ENCODE data around the gene SNRK. TPM values are rescaled to one million over a fixed set of nuclear protein-coding genes. Genes with fewer than 3 reads are reported as not detected.
A peak's percentile ranks its signal among the peaks of the same experiment; 100 is the strongest.

SNRK gene
- total RNA-seq, 1 experiment from 2014 or later: 26.5 TPM

GRCh38 chr3:43259626-43260025 is 26.7 kb upstream of the SNRK start:
- H3K4me1 ChIP-seq (ENCODE audit: low read length): peaks cover 32% of the 10 kb centered on the region
- no peaks in the 10 kb centered on the region for H3K9me3 ChIP-seq (ENCODE audit: low read length)
- no peak overlapping the region for H3K27ac ChIP-seq (ENCODE audit: low read length)
- peak; percentile 44 for DNase-seq
- H4K20me1 ChIP-seq (ENCODE audit: insufficient read depth, low read depth, low read length): no peaks in the 10 kb centered on the region
- no peak overlapping the region for H3K9ac ChIP-seq (ENCODE audit: low read length)
- H3K9me2 ChIP-seq (replicated peaks; ENCODE audit: insufficient read depth, low read length): no peaks in the 10 kb centered on the region
- peak overlapping the region; percentile 63 for H2AFZ ChIP-seq (ENCODE audit: low read length)
- H3K27me3 ChIP-seq (ENCODE audit: low read length): no peaks in the 10 kb centered on the region
- no peaks in the 10 kb centered on the region for H3K79me2 ChIP-seq (ENCODE audit: low read length)
- peak overlapping the region; percentile 30 for H3K4me2 ChIP-seq (ENCODE audit: low read depth, low read length, poor library complexity, severe bottlenecking)
- H3K36me3 ChIP-seq (ENCODE audit: insufficient read depth, low read length): no peaks in the 10 kb centered on the region
- H3K4me3 ChIP-seq (ENCODE audit: low read length): no peak overlapping the region

GRCh38 chr3:43260412-43260811 is 25.9 kb upstream of the SNRK start:
- no peaks in the 10 kb centered on the region for H3K9me2 ChIP-seq (replicated peaks; ENCODE audit: insufficient read depth, low read length)
- H4K20me1 ChIP-seq (ENCODE audit: insufficient read depth, low read depth, low read length): no peaks in the 10 kb centered on the region
- H2AFZ ChIP-seq (ENCODE audit: low read length): no peak overlapping the region
- H3K27ac ChIP-seq (ENCODE audit: low read length): no peak overlapping the region
- H3K4me3 ChIP-seq (ENCODE audit: low read length): no peak overlapping the region
- H3K27me3 ChIP-seq (ENCODE audit: low read length): no peaks in the 10 kb centered on the region
- no peaks in the 10 kb centered on the region for H3K36me3 ChIP-seq (ENCODE audit: insufficient read depth, low read length)
- H3K4me2 ChIP-seq (ENCODE audit: low read depth, low read length, poor library complexity, severe bottlenecking): no peak overlapping the region
- H3K4me1 ChIP-seq (ENCODE audit: low read length): peaks cover 32% of the 10 kb centered on the region
- H3K9me3 ChIP-seq (ENCODE audit: low read length): no peaks in the 10 kb centered on the region
- H3K79me2 ChIP-seq (ENCODE audit: low read length): no peaks in the 10 kb centered on the region
- peak; percentile 58 for DNase-seq
- no peak overlapping the region for H3K9ac ChIP-seq (ENCODE audit: low read length)

GRCh38 chr3:43262194-43262593 is 24.1 kb upstream of the SNRK start:
- Histone ChIP-seq H4K20me1 (ENCODE audit: insufficient read depth, low read depth, low read length) (no peaks in the 10 kb centered on the region), H3K27ac (ENCODE audit: low read length) (no peak overlapping the region), H3K4me3 (ENCODE audit: low read length) (no peak overlapping the region), H3K4me2 (ENCODE audit: low read depth, low read length, poor library complexity, severe bottlenecking) (no peak overlapping the region), H3K9me2 (replicated peaks; ENCODE audit: insufficient read depth, low read length) (no peaks in the 10 kb centered on the region), H3K9me3 (ENCODE audit: low read length) (no peaks in the 10 kb centered on the region), H3K4me1 (ENCODE audit: low read length) (peaks cover 27% of the 10 kb centered on the region), H3K79me2 (ENCODE audit: low read length) (no peaks in the 10 kb centered on the region), H3K27me3 (ENCODE audit: low read length) (no peaks in the 10 kb centered on the region), H3K36me3 (ENCODE audit: insufficient read depth, low read length) (no peaks in the 10 kb centered on the region), H2AFZ (ENCODE audit: low read length) (no peak overlapping the region), H3K9ac (ENCODE audit: low read length) (no peak overlapping the region)
- no peak for DNase-seq

GRCh38 chr3:43266451-43266850 is 19.9 kb upstream of the SNRK start:
- H3K79me2 ChIP-seq (ENCODE audit: low read length): no peaks in the 10 kb centered on the region
- no peak for DNase-seq
- no peak overlapping the region for H2AFZ ChIP-seq (ENCODE audit: low read length)
- H4K20me1 ChIP-seq (ENCODE audit: insufficient read depth, low read depth, low read length): no peaks in the 10 kb centered on the region
- H3K27ac ChIP-seq (ENCODE audit: low read length): no peak overlapping the region
- no peaks in the 10 kb centered on the region for H3K4me1 ChIP-seq (ENCODE audit: low read length)
- no peaks in the 10 kb centered on the region for H3K9me3 ChIP-seq (ENCODE audit: low read length)
- no peak overlapping the region for H3K4me2 ChIP-seq (ENCODE audit: low read depth, low read length, poor library complexity, severe bottlenecking)
- H3K9ac ChIP-seq (ENCODE audit: low read length): no peak overlapping the region
- no peak overlapping the region for H3K4me3 ChIP-seq (ENCODE audit: low read length)
- H3K36me3 ChIP-seq (ENCODE audit: insufficient read depth, low read length): no peaks in the 10 kb centered on the region
- H3K9me2 ChIP-seq (replicated peaks; ENCODE audit: insufficient read depth, low read length): no peaks in the 10 kb centered on the region
- no peaks in the 10 kb centered on the region for H3K27me3 ChIP-seq (ENCODE audit: low read length)

- Histone ChIP-seq H3K36me3 (ENCODE audit: insufficient read depth, low read length) (no peaks in the 10 kb centered on the region), H3K79me2 (ENCODE audit: low read length) (no peaks in the 10 kb centered on the region), H3K27me3 (ENCODE audit: low read length) (no peaks in the 10 kb centered on the region), H3K4me3 (ENCODE audit: low read length) (no peak overlapping the region), H3K9ac (ENCODE audit: low read length) (no peak overlapping the region), H3K4me2 (ENCODE audit: low read depth, low read length, poor library complexity, severe bottlenecking) (no peak overlapping the region), H3K9me2 (replicated peaks; ENCODE audit: insufficient read depth, low read length) (no peaks in the 10 kb centered on the region), H2AFZ (ENCODE audit: low read length) (no peak overlapping the region), H3K9me3 (ENCODE audit: low read length) (no peaks in the 10 kb centered on the region), H3K4me1 (ENCODE audit: low read length) (no peaks in the 10 kb centered on the region), H3K27ac (ENCODE audit: low read length) (no peak overlapping the region), H4K20me1 (ENCODE audit: insufficient read depth, low read depth, low read length) (no peaks in the 10 kb centered on the region)
- DNase-seq: no peak
Observed at GRCh38 chr3:43266995-43267394, 19.3 kb upstream of the SNRK start.

- H3K9me3 ChIP-seq (ENCODE audit: low read length): no peaks in the 10 kb centered on the region
- H3K4me3 ChIP-seq (ENCODE audit: low read length): no peak overlapping the region
- no peak overlapping the region for H3K27ac ChIP-seq (ENCODE audit: low read length)
- H4K20me1 ChIP-seq (ENCODE audit: insufficient read depth, low read depth, low read length): no peaks in the 10 kb centered on the region
- no peaks in the 10 kb centered on the region for H3K79me2 ChIP-seq (ENCODE audit: low read length)
- H3K4me2 ChIP-seq (ENCODE audit: low read depth, low read length, poor library complexity, severe bottlenecking): no peak overlapping the region
- H3K36me3 ChIP-seq (ENCODE audit: insufficient read depth, low read length): no peaks in the 10 kb centered on the region
- H3K9ac ChIP-seq (ENCODE audit: low read length): no peak overlapping the region
- no peaks in the 10 kb centered on the region for H3K27me3 ChIP-seq (ENCODE audit: low read length)
- no peak overlapping the region for H2AFZ ChIP-seq (ENCODE audit: low read length)
- H3K4me1 ChIP-seq (ENCODE audit: low read length): no peaks in the 10 kb centered on the region
- H3K9me2 ChIP-seq (replicated peaks; ENCODE audit: insufficient read depth, low read length): no peaks in the 10 kb centered on the region
- DNase-seq: no peak
Observed at GRCh38 chr3:43268636-43269035, 17.7 kb upstream of the SNRK start.

GRCh38 chr3:43270078-43270477 is 16.3 kb upstream of the SNRK start:
- H3K9ac ChIP-seq (ENCODE audit: low read length): no peak overlapping the region
- H3K36me3 ChIP-seq (ENCODE audit: insufficient read depth, low read length): no peaks in the 10 kb centered on the region
- H3K9me3 ChIP-seq (ENCODE audit: low read length): no peaks in the 10 kb centered on the region
- H3K27ac ChIP-seq (ENCODE audit: low read length): no peak overlapping the region
- DNase-seq: no peak
- no peaks in the 10 kb centered on the region; the same call in 1 of the 2 replicates for H3K27me3 ChIP-seq (ENCODE audit: low read length)
- no peaks in the 10 kb centered on the region for H3K9me2 ChIP-seq (replicated peaks; ENCODE audit: insufficient read depth, low read length)
- no peaks in the 10 kb centered on the region for H3K79me2 ChIP-seq (ENCODE audit: low read length)
- H3K4me1 ChIP-seq (ENCODE audit: low read length): no peaks in the 10 kb centered on the region
- no peak overlapping the region for H3K4me2 ChIP-seq (ENCODE audit: low read depth, low read length, poor library complexity, severe bottlenecking)
- no peaks in the 10 kb centered on the region for H4K20me1 ChIP-seq (ENCODE audit: insufficient read depth, low read depth, low read length)
- H3K4me3 ChIP-seq (ENCODE audit: low read length): no peak overlapping the region
- no peak overlapping the region for H2AFZ ChIP-seq (ENCODE audit: low read length)

- H3K4me2 ChIP-seq (ENCODE audit: low read depth, low read length, poor library complexity, severe bottlenecking): no peak overlapping the region
- H4K20me1 ChIP-seq (ENCODE audit: insufficient read depth, low read depth, low read length): no peaks in the 10 kb centered on the region
- H2AFZ ChIP-seq (ENCODE audit: low read length): no peak overlapping the region
- no peaks in the 10 kb centered on the region for H3K36me3 ChIP-seq (ENCODE audit: insufficient read depth, low read length)
- H3K4me3 ChIP-seq (ENCODE audit: low read length): no peak overlapping the region
- no peaks in the 10 kb centered on the region; the same call in 1 of the 2 replicates for H3K27me3 ChIP-seq (ENCODE audit: low read length)
- H3K9ac ChIP-seq (ENCODE audit: low read length): no peak overlapping the region
- no peaks in the 10 kb centered on the region for H3K4me1 ChIP-seq (ENCODE audit: low read length)
- H3K79me2 ChIP-seq (ENCODE audit: low read length): no peaks in the 10 kb centered on the region
- H3K9me2 ChIP-seq (replicated peaks; ENCODE audit: insufficient read depth, low read length): no peaks in the 10 kb centered on the region
- DNase-seq: no peak
- H3K27ac ChIP-seq (ENCODE audit: low read length): no peak overlapping the region
- H3K9me3 ChIP-seq (ENCODE audit: low read length): no peaks in the 10 kb centered on the region
Observed at GRCh38 chr3:43273416-43273815, 12.9 kb upstream of the SNRK start.

GRCh38 chr3:43279082-43279481 is 7.3 kb upstream of the SNRK start:
- no peak overlapping the region for H3K27ac ChIP-seq (ENCODE audit: low read length)
- no peaks in the 10 kb centered on the region for H3K79me2 ChIP-seq (ENCODE audit: low read length)
- no peaks in the 10 kb centered on the region for H3K9me2 ChIP-seq (replicated peaks; ENCODE audit: insufficient read depth, low read length)
- H4K20me1 ChIP-seq (ENCODE audit: insufficient read depth, low read depth, low read length): no peaks in the 10 kb centered on the region
- H3K9me3 ChIP-seq (ENCODE audit: low read length): no peaks in the 10 kb centered on the region
- no peak overlapping the region for H2AFZ ChIP-seq (ENCODE audit: low read length)
- H3K36me3 ChIP-seq (ENCODE audit: insufficient read depth, low read length): no peaks in the 10 kb centered on the region
- H3K4me3 ChIP-seq (ENCODE audit: low read length): no peak overlapping the region
- H3K9ac ChIP-seq (ENCODE audit: low read length): no peak overlapping the region
- no peaks in the 10 kb centered on the region for H3K4me1 ChIP-seq (ENCODE audit: low read length)
- no peak overlapping the region for H3K4me2 ChIP-seq (ENCODE audit: low read depth, low read length, poor library complexity, severe bottlenecking)
- no peak for DNase-seq
- no peaks in the 10 kb centered on the region; the same call in 1 of the 2 replicates for H3K27me3 ChIP-seq (ENCODE audit: low read length)

Data from Karpas-422 (cell line).